ENCODE data around the gene CBY3. TPM values are rescaled to one million over a fixed set of nuclear protein-coding genes. Genes with fewer than 3 reads are reported as not detected.
A peak's percentile ranks its signal among the peaks of the same experiment; 100 is the strongest.

The CBY3 gene
- total RNA-seq: 0.37 TPM in 1 of 2 replicates, not detected in the other
- total RNA-seq (2013): not detected
- polyA plus RNA-seq: 0.13 and 0.20 TPM in 2 replicates
- 1.0 TPM in 1 of 2 replicates, not detected in the other for polyA minus RNA-seq

- no peaks in the 10 kb centered on the region for H3K27me3 ChIP-seq (replicated peaks in 1 of 4; ENCODE audit: control extremely low read depth in 1 of 4, control insufficient read depth in 3 of 4, insufficient read depth in 4 of 4, low read length in 3 of 4)
- H3K9ac ChIP-seq (ENCODE audit: low read length): no peak within 1 kb of the TSS
- H3K36me3 ChIP-seq (replicated peaks in 1 of 2; ENCODE audit: control extremely low read depth in 1 of 2, control insufficient read depth in 1 of 2, extremely low read depth in 1 of 2, insufficient read depth in 2 of 2, low read length in 1 of 2): no peaks in the 10 kb centered on the region
- peaks cover 7 to 19% of the 10 kb centered on the region in 2 donors for H3K4me1 ChIP-seq (ENCODE audit: control insufficient read depth in 2 of 2, insufficient read depth in 2 of 2, low read length in 2 of 2)
- H3K4me1 Mint-ChIP-seq: peaks cover 22% of the 10 kb centered on the region
- no peak within 1 kb of the TSS for H3K4me3 ChIP-seq (ENCODE audit: control extremely low read depth in 1 of 5, extremely low read depth in 1 of 5, insufficient read depth in 1 of 5, low read depth in 2 of 5, low read length in 4 of 5)
- no peak within 1 kb of the TSS for H3K27ac ChIP-seq (ENCODE audit: low read length in 2 of 2)
- no peak for TF ChIP-seq CTCF (IDR thresholded peaks at IDR 0.05)
- no peak for TF ChIP-seq EZH2 (IDR thresholded peaks at IDR 0.05; ENCODE audit: borderline replicate concordance, insufficient read depth, low read depth, low read length, poor library complexity, severe bottlenecking)
- POLR2A ChIA-PET: interaction anchor here (0.7 kb wide), 1 partner anchor 135 kb away, joined by 3 read pairs; no protein-coding TSS in a partner anchor
- peak within 1 kb of the TSS; percentile 56 for H3K27ac Mint-ChIP-seq
- DNase-seq: no peak
- H3K4me2 ChIP-seq (replicated peaks; ENCODE audit: low read depth, low read length, poor library complexity, severe bottlenecking): no peak within 1 kb of the TSS
- no peaks in the 10 kb centered on the region for H3K27me3 Mint-ChIP-seq
- intact Hi-C loops (cut with micrococcal nuclease): no loop called here
- no peaks in the 10 kb centered on the region for H4K20me1 ChIP-seq (ENCODE audit: control insufficient read depth, insufficient read depth, low read length, poor library complexity, severe bottlenecking)
- no peaks in the 10 kb centered on the region for H3K9me3 ChIP-seq (ENCODE audit: control extremely low read depth in 1 of 3, control insufficient read depth in 2 of 3, insufficient read depth in 1 of 3, low read length in 2 of 3)
- no peaks in the 10 kb centered on the region for H3K9me3 Mint-ChIP-seq (ENCODE audit: insufficient read depth)
- no peak for ATAC-seq (ENCODE audit: low read depth)
- H3K79me2 ChIP-seq (ENCODE audit: control insufficient read depth, insufficient read depth, low read length): peaks cover 14% of the 10 kb centered on the region
- peak within 1 kb of the TSS; percentile 74 for H3K4me3 Mint-ChIP-seq
- H2AFZ ChIP-seq (ENCODE audit: insufficient read depth, low read depth, low read length, poor library complexity, severe bottlenecking): no peak within 1 kb of the TSS
- CTCF ChIA-PET: interaction anchor here (0.7 to 2.1 kb wide), 2 partner anchors 9 to 12 kb away, joined by 4 to 6 read pairs; no protein-coding TSS in a partner anchor
- WGBS (ENCODE audit: insufficient coverage): 100% methylated on average over 4 of the region's 5 CpGs
Observed at GRCh38 chr5:179680780-179681401, at the start of gene CBY3. CBY3 (minus strand) TSS chr5:179681034; CDS start chr5:179680918, 116 bp downstream.

GRCh38 chr5:179730356-179730755, 49.5 kb upstream of the CBY3 start:
- ChIA-PET CTCF (interaction anchor here (1.8 kb wide), 1 partner anchor 33 kb away, joined by 5 read pairs; no protein-coding TSS in a partner anchor), POLR2A (interaction anchor here (0.6 to 0.7 kb wide), 2 partner anchors 33 to 66 kb away, joined by 3 to 6 read pairs; no protein-coding TSS in a partner anchor)
- Mint-ChIP-seq H3K27ac (no peak overlapping the region), H3K4me3 (no peak overlapping the region), H3K4me1 (peaks cover 30% of the 10 kb centered on the region), H3K27me3 (no peaks in the 10 kb centered on the region), H3K9me3 (ENCODE audit: insufficient read depth) (no peaks in the 10 kb centered on the region)
- no peaks in the 10 kb centered on the region for H3K27me3 ChIP-seq (replicated peaks in 1 of 4; ENCODE audit: control extremely low read depth in 1 of 4, control insufficient read depth in 3 of 4, insufficient read depth in 4 of 4, low read length in 3 of 4)
- no peak for DNase-seq
- H3K9ac ChIP-seq (ENCODE audit: low read length): no peak overlapping the region
- peaks cover 19 to 23% of the 10 kb centered on the region in 2 donors for H3K4me1 ChIP-seq (ENCODE audit: control insufficient read depth in 2 of 2, insufficient read depth in 2 of 2, low read length in 2 of 2)
- H3K9me3 ChIP-seq (ENCODE audit: control extremely low read depth in 1 of 3, control insufficient read depth in 2 of 3, insufficient read depth in 1 of 3, low read length in 2 of 3): no peaks in the 10 kb centered on the region
- no peak for ATAC-seq (ENCODE audit: low read depth)
- peaks cover 21% of the 10 kb centered on the region for H3K79me2 ChIP-seq (ENCODE audit: control insufficient read depth, insufficient read depth, low read length)
- intact Hi-C loops (cut with micrococcal nuclease): loop anchor here (5.0 kb wide), 2 partner anchors 562 to 762 kb away; partner anchors contain the start of genes CNOT6 and MAPK9
- H3K27ac ChIP-seq (ENCODE audit: low read length in 2 of 2): no peak overlapping the region
- H2AFZ ChIP-seq (ENCODE audit: insufficient read depth, low read depth, low read length, poor library complexity, severe bottlenecking): no peak overlapping the region
- peaks cover 0 to 39% of the 10 kb centered on the region in 2 experiments for H3K36me3 ChIP-seq (replicated peaks in 1 of 2; ENCODE audit: control extremely low read depth in 1 of 2, control insufficient read depth in 1 of 2, extremely low read depth in 1 of 2, insufficient read depth in 2 of 2, low read length in 1 of 2)
- H4K20me1 ChIP-seq (ENCODE audit: control insufficient read depth, insufficient read depth, low read length, poor library complexity, severe bottlenecking): peaks cover 14% of the 10 kb centered on the region
- no peak for TF ChIP-seq CTCF (IDR thresholded peaks at IDR 0.05)
- TF ChIP-seq EZH2 (IDR thresholded peaks at IDR 0.05; ENCODE audit: borderline replicate concordance, insufficient read depth, low read depth, low read length, poor library complexity, severe bottlenecking): no peak
- H3K4me2 ChIP-seq (replicated peaks; ENCODE audit: low read depth, low read length, poor library complexity, severe bottlenecking): no peak overlapping the region
- H3K4me3 ChIP-seq (ENCODE audit: control extremely low read depth in 1 of 5, extremely low read depth in 1 of 5, insufficient read depth in 1 of 5, low read depth in 2 of 5, low read length in 4 of 5): no peak overlapping the region
- 83% methylated on average over 1 of the region's 3 CpGs for WGBS (ENCODE audit: insufficient coverage)
